Mucosa of stomach (tissue), 1 donor: Measurements from ENCODE around the gene PTTG1IP.
"Not testable (repeated sequence)": the region's sequence is repeated elsewhere in the genome, so short reads cannot be mapped to it uniquely, and the experiment has no call there.

Experiments used
- H3K27me3 ChIP-seq: one replicate; pipeline ENCODE4 v1.7.0; 2013; ENCODE audit warnings: mild to moderate bottlenecking, low read length; ENCODE audit not compliant: control insufficient read depth, insufficient read depth
- H3K36me3 ChIP-seq: one replicate; pipeline ENCODE4 v1.7.0; 2013; ENCODE audit warnings: low read length; ENCODE audit not compliant: control insufficient read depth, insufficient read depth
- H3K4me1 ChIP-seq: one replicate; pipeline ENCODE4 v1.7.0; 2013; ENCODE audit warnings: mild to moderate bottlenecking, low read length; ENCODE audit not compliant: control insufficient read depth, insufficient read depth
- H3K4me3 ChIP-seq: one replicate; pipeline ENCODE4 v1.7.0; 2013; ENCODE audit warnings: low read length
- H3K9ac ChIP-seq: one replicate; pipeline ENCODE4 v1.7.0; 2013; ENCODE audit warnings: mild to moderate bottlenecking, low read length, moderate library complexity
- H3K9me3 ChIP-seq: one replicate; pipeline ENCODE4 v1.7.0; 2013; ENCODE audit warnings: mild to moderate bottlenecking, low read length, moderate library complexity; ENCODE audit not compliant: control insufficient read depth
- donor health status: Pancreatic carcinoma.

Gene PTTG1IP

GRCh38 chr21:44880405-44881197 is 7.1 kb upstream of the PTTG1IP start:
- H3K27me3 ChIP-seq, result no peaks in the 10 kb centered on the region
- peaks cover 10% of the 10 kb centered on the region for H3K4me1 ChIP-seq
- H3K4me3 ChIP-seq, result no peak overlapping the region
- H3K9ac ChIP-seq, result no peak overlapping the region
- no peaks in the 10 kb centered on the region for H3K9me3 ChIP-seq
- no peaks in the 10 kb centered on the region for H3K36me3 ChIP-seq

- H3K27me3 ChIP-seq, H3K36me3 ChIP-seq, H3K9ac ChIP-seq, H3K4me3 ChIP-seq, H3K9me3 ChIP-seq: not testable (repeated sequence)
- H3K4me1 ChIP-seq, result peaks cover 23% of the 10 kb centered on the region
These were observed 5.7 kb upstream of the PTTG1IP start for GRCh38 chr21:44879238-44879637.

- no peak overlapping the region for H3K4me3 ChIP-seq
- H3K27me3 ChIP-seq, result no peaks in the 10 kb centered on the region
- no peaks in the 10 kb centered on the region for H3K9me3 ChIP-seq
- H3K9ac ChIP-seq, result no peak overlapping the region
- no peaks in the 10 kb centered on the region for H3K36me3 ChIP-seq
- H3K4me1 ChIP-seq, result peaks cover 24% of the 10 kb centered on the region
These were observed 4.8 kb upstream of the PTTG1IP start for GRCh38 chr21:44878053-44878982.

GRCh38 chr21:44876849-44877575 is 3.5 kb upstream of the PTTG1IP start:
- Histone ChIP-seq H3K4me3 (no peak overlapping the region), H3K9ac (no peak overlapping the region), H3K36me3 (no peaks in the 10 kb centered on the region), H3K27me3 (no peaks in the 10 kb centered on the region), H3K4me1 (peaks cover 24% of the 10 kb centered on the region), H3K9me3 (no peaks in the 10 kb centered on the region)

GRCh38 chr21:44875316-44875700 is 1.8 kb upstream of the PTTG1IP start:
- H3K4me3 ChIP-seq, result peak overlapping the region; percentile 15
- no peaks in the 10 kb centered on the region for H3K9me3 ChIP-seq
- no peaks in the 10 kb centered on the region for H3K27me3 ChIP-seq
- no peaks in the 10 kb centered on the region for H3K36me3 ChIP-seq
- peaks cover 38% of the 10 kb centered on the region for H3K4me1 ChIP-seq
- H3K9ac ChIP-seq, result peak overlapping the region; percentile 66

GRCh38 chr21:44874497-44875315 is 1.2 kb upstream of the PTTG1IP start:
- peaks cover 44% of the 10 kb centered on the region for H3K4me1 ChIP-seq
- H3K4me3 ChIP-seq, result peak overlapping the region; percentile 15
- no peaks in the 10 kb centered on the region for H3K27me3 ChIP-seq
- H3K9ac ChIP-seq, result peak overlapping the region; percentile 66
- no peaks in the 10 kb centered on the region for H3K9me3 ChIP-seq
- no peaks in the 10 kb centered on the region for H3K36me3 ChIP-seq

- Histone ChIP-seq H3K9ac (peak overlapping the region; percentile 66), H3K9me3 (no peaks in the 10 kb centered on the region), H3K4me3 (peak overlapping the region; percentile 15), H3K27me3 (no peaks in the 10 kb centered on the region), H3K4me1 (peaks cover 50% of the 10 kb centered on the region), H3K36me3 (no peaks in the 10 kb centered on the region)
These were observed 678 bp upstream of the PTTG1IP start for GRCh38 chr21:44874240-44874496.

- Histone ChIP-seq H3K4me3 (peak overlapping the region; percentile 92), H3K27me3 (no peaks in the 10 kb centered on the region), H3K36me3 (no peaks in the 10 kb centered on the region), H3K9ac (peak overlapping the region; percentile 87), H3K4me1 (peaks cover 52% of the 10 kb centered on the region), H3K9me3 (no peaks in the 10 kb centered on the region)
These were observed 688 bp downstream of the PTTG1IP start for GRCh38 chr21:44872649-44873355.

- Histone ChIP-seq H3K4me1 (peaks cover 53% of the 10 kb centered on the region), H3K27me3 (no peaks in the 10 kb centered on the region), H3K4me3 (peak overlapping the region; percentile 92), H3K9me3 (no peaks in the 10 kb centered on the region), H3K9ac (peak overlapping the region; percentile 87), H3K36me3 (no peaks in the 10 kb centered on the region)
These were observed 1.2 kb downstream of the PTTG1IP start for GRCh38 chr21:44872323-44872648.

GRCh38 chr21:44871576-44872269 is 1.8 kb downstream of the PTTG1IP start:
- Histone ChIP-seq H3K4me1 (peaks cover 58% of the 10 kb centered on the region), H3K9ac (peak overlapping the region; percentile 87), H3K27me3 (no peaks in the 10 kb centered on the region), H3K36me3 (no peaks in the 10 kb centered on the region), H3K4me3 (peak overlapping the region; percentile 92), H3K9me3 (no peaks in the 10 kb centered on the region)
